HFFc6 (cell line): ENCODE measurements around the gene RTL5. TPM values are rescaled to one million over a fixed set of nuclear protein-coding genes. Genes with fewer than 3 reads are reported as not detected.

Experiments
- DNase-seq: peaks from one replicate; pipeline ENCODE4 v3.0.0-alpha.2; 2018
- H3K27ac Mint-ChIP-seq: 2 replicates; pipeline ENCODE4 v1.8.0; 2020; ENCODE audit warnings: mild to moderate bottlenecking, mixed read lengths
- H3K27me3 Mint-ChIP-seq: 2 replicates; pipeline ENCODE4 v1.8.0; 2021; ENCODE audit warnings: mild to moderate bottlenecking, moderate library complexity, mixed read lengths; ENCODE audit not compliant: insufficient read depth
- H3K36me3 Mint-ChIP-seq: 2 replicates; pipeline ENCODE4 v1.8.0; 2021; ENCODE audit warnings: low read depth, mixed read lengths
- H3K4me1 Mint-ChIP-seq: 2 replicates; pipeline ENCODE4 v1.8.0; 2020; ENCODE audit warnings: low read depth, mixed read lengths
- H3K4me3 Mint-ChIP-seq: 2 replicates; pipeline ENCODE4 v1.8.0; 2020; ENCODE audit warnings: mild to moderate bottlenecking, moderate library complexity, mixed read lengths
- H3K9me3 Mint-ChIP-seq: 2 replicates; pipeline ENCODE4 v1.8.0; 2020; ENCODE audit warnings: mild to moderate bottlenecking, mixed read lengths
- CTCF ChIP-seq: fragments of 200-600 bp; sonication (generic); IDR thresholded peaks from 2 replicates; pipeline ENCODE4 v1.5.0; 2021; ENCODE audit warnings: antibody characterized with exemption, mild to moderate bottlenecking
- total RNA-seq, 6 experiments: library from RNA; stranded (reverse); fragmentation: NEBNext Ultra II Directional; extraction: Animal tissue kit (Norgen Biotek cat#: 25700); gene quantifications; 2 replicates in 1 of 6; 3 replicates in 5 of 6; pipeline ENCODE4 v1.2.3, GENCODE V29; 2021

RTL5 gene
- total RNA-seq, 6 experiments from 2014 or later = 1.5 to 2.0 (median 1.9) TPM

DNA sequence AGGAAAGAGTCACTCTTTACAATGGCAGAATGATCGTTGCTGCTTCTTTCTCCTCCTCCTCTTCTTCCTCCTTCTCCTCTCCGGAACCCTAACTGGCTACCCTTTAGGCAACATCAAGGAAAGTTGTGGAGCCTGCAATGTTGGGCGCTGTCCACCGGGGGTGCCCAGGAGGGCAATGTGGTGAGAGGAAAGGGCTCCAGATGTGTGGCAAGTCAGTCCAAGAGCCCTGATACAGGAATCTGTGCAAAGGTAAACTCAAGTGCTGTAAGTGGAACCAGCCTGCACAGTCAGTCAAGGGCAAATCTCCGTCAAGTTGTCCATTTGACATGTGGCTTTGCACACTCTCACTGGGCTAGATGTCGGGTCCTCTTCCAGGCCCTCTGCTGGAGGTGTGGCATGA is 2.8 kb downstream of the RTL5 start:
- peak; percentile 64 for TF ChIP-seq CTCF
- H3K4me1 Mint-ChIP-seq = peaks cover 14% of the 10 kb centered on the region
- H3K9me3 Mint-ChIP-seq = no peaks in the 10 kb centered on the region
- H3K4me3 Mint-ChIP-seq = no peak overlapping the region
- no peaks in the 10 kb centered on the region for H3K36me3 Mint-ChIP-seq
- H3K27me3 Mint-ChIP-seq = peaks cover 18% of the 10 kb centered on the region
- no peak overlapping the region for H3K27ac Mint-ChIP-seq
- no peak for DNase-seq

DNA sequence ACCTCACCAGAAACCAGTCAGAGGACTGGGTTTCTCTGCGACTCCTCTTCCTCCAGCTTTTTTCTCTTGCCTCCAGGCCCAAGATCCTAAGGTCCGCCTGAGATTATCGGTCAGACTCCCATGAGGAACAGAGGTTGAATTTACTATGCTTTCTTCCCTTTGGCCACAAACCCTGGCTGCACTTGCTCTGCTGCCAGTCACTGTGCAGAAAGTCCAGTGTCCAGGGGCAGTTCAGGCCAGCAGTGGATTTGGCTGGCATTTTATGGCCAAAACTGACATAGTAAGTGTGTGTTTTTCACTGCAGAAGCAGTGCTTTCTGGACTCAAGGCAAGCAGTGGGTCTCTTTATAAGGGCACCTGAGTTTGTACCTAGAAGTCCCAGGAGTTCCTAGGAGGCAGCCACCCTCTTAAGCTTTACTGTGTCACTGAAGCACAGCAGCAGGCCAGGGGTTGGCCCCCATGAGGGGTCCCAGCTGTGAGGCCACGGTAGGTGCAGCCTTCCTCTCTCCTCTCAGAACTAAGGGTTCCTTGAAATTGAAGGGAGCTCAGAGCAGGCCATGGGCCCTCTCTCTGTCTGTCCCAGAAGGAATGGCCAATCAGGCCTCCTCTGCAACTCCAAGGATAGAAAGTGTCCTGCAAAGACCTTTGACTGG is 3.4 kb downstream of the RTL5 start:
- Mint-ChIP-seq H3K4me3 (no peak overlapping the region), H3K36me3 (no peaks in the 10 kb centered on the region), H3K27me3 (peaks cover 19% of the 10 kb centered on the region), H3K9me3 (no peaks in the 10 kb centered on the region), H3K4me1 (peaks cover 14% of the 10 kb centered on the region), H3K27ac (no peak overlapping the region)
- DNase-seq = no peak
- no peak for TF ChIP-seq CTCF

DNA sequence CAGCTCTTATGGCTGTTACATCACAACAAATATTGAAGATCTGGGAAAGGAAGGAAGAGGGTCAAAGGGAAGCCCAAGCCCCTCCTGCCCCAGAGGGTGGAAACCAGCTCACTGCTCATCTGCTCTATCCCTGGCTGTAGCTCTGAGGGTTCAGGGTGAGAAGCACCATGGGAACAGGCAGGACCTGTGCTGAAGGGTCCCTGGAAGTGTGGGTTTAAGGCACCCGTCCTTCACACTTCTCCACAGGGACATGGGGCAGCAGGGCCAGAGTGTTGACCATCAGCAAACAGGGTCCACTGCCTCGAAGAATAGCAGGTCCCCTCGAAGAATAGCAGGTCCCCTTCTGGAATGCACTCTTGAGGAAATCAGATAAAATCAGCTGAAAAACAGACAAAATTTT is 4.4 kb downstream of the RTL5 start:
- H3K27me3 Mint-ChIP-seq = peaks cover 26% of the 10 kb centered on the region
- H3K4me1 Mint-ChIP-seq = peaks cover 14% of the 10 kb centered on the region
- H3K36me3 Mint-ChIP-seq = no peaks in the 10 kb centered on the region
- no peak overlapping the region for H3K27ac Mint-ChIP-seq
- H3K9me3 Mint-ChIP-seq = no peaks in the 10 kb centered on the region
- no peak for DNase-seq
- H3K4me3 Mint-ChIP-seq = no peak overlapping the region
- TF ChIP-seq CTCF = no peak

GRCh38 chrX:72126539-72127140 is 5.1 kb downstream of the RTL5 start:
- peaks cover 10% of the 10 kb centered on the region for H3K4me1 Mint-ChIP-seq
- no peak overlapping the region for H3K4me3 Mint-ChIP-seq
- H3K9me3 Mint-ChIP-seq = no peaks in the 10 kb centered on the region
- no peaks in the 10 kb centered on the region for H3K36me3 Mint-ChIP-seq
- peak; percentile 86 for TF ChIP-seq CTCF
- no peak overlapping the region for H3K27ac Mint-ChIP-seq
- H3K27me3 Mint-ChIP-seq = peaks cover 26% of the 10 kb centered on the region
- peak; percentile 60 for DNase-seq

DNA sequence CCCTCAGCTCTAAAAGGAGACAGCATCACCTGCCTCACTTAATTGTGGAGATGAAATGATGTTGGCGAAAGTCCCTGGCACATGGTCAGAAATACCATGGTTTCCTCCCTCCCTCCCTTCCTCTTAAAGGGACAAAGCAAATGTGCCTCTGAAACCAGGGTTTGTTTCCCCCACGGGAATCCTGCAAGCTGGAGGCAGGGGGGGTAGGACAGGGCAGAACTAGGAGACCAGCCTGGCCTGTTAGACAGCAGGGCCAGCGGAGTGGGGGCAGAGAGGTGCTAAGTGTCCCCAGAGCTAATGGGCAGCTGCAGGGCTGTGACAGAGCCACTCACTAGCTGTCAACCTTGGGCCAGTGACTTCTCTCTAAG is 5.7 kb downstream of the RTL5 start:
- Mint-ChIP-seq H3K4me3 (no peak overlapping the region), H3K9me3 (no peaks in the 10 kb centered on the region), H3K27me3 (peaks cover 23% of the 10 kb centered on the region), H3K36me3 (no peaks in the 10 kb centered on the region), H3K4me1 (peaks cover 16% of the 10 kb centered on the region), H3K27ac (no peak overlapping the region)
- no peak for TF ChIP-seq CTCF
- no peak for DNase-seq
